Measurements from ENCODE around the gene COX20. TPM values are rescaled to one million over a fixed set of nuclear protein-coding genes. Genes with fewer than 3 reads are reported as not detected.

Gene COX20
- total RNA-seq, 1 donor from 2014 or later = 22.7 TPM

- DNase-seq (ENCODE audit: extremely low read depth, low read depth, low spot score) = no peak
Measured at GRCh38 chr1:244868484-244869363, 33.3 kb downstream of the COX20 start.

DNA sequence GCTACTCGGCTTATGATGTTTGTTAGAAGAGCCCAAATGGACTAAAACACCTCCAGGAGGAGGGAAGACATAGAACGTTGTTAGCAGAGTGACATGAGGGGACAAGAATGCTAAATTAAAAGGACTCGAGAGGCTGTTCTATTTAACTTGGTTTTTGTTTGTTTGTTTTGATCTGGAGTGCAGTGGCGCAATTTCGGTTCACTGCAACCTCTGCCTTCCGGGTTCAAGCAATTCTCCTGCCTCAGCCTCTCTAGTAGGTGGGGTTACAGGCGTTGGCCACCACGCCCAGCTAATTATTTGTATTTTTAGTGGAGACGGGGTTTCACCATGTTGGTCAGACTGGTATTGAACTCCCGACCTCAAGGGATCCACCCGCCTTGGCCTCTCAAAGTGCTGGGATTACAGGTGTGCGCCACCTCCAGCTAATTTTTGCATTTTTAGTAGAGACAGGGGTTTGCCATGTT lies 33.9 kb downstream of the COX20 start:
- DNase-seq (ENCODE audit: extremely low read depth, low read depth, low spot score) = no peak

DNA sequence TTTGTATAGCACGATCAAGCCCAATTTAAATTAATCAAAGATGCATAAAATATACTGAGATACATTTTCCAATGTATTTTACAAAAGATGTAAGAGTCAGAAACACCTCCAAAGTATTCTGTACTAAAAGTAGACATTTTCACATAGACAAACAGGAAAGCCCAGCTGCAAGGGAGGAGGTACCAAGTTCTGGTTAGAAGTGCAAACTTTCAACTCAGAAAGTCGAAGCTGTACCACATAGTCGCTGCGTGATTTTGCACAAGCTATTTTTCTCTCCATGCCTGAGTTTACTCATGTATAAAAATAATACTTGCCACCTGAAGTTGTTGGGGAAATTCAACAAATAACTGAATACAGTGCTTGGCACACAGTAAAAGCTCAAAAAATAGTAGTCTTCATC lies 34.5 kb downstream of the COX20 start:
- no peak for DNase-seq (ENCODE audit: extremely low read depth, low read depth, low spot score)

- no peak for DNase-seq (ENCODE audit: extremely low read depth, low read depth, low spot score)
Measured at GRCh38 chr1:244874974-244875579, 39.6 kb downstream of the COX20 start.

GRCh38 chr1:244876228-244876910 lies 40.9 kb downstream of the COX20 start:
- no peak for DNase-seq (ENCODE audit: extremely low read depth, low read depth, low spot score)

DNA sequence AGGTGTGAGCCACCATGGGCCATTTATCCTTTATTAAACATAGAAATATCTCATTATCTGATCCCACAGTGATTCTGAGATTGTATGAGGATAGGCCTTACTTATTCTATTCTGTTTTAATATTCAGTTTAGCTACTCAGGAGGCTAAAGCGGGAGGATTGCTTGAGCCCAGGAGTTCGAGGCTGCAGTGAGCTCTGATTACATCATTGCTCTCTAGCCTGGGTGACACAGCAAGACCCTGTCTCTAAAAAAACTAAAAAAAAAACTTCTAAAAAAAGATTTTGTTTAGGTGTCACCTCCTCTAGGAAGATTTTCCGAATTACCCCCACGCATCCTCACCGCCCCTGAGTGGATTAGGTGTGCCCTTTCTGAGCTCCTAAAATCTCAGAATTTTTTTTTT lies 43.2 kb downstream of the COX20 start:
- no peak for DNase-seq (ENCODE audit: extremely low read depth, low read depth, low spot score)

- DNase-seq (ENCODE audit: extremely low read depth, low read depth, low spot score) = no peak
Measured at GRCh38 chr1:244881552-244882280, 46.3 kb downstream of the COX20 start.

- DNase-seq (ENCODE audit: extremely low read depth, low read depth, low spot score) = no peak
Measured at GRCh38 chr1:244887281-244887680, 51.8 kb downstream of the COX20 start.

GRCh38 chr1:244893836-244894235 lies 58.4 kb downstream of the COX20 start:
- no peak for DNase-seq (ENCODE audit: extremely low read depth, low read depth, low spot score)

Other genes starting within 250 kb of the COX20 start
- 38.5 and 41.3 TPM in 2 replicates for gene DESI2, start 182.5 kb upstream of the COX20 start, total RNA-seq
- 248 and 357 TPM in 2 replicates for gene HNRNPU, start 28.9 kb downstream of the COX20 start, total RNA-seq